Measurements from ENCODE around the gene LSP1.

Gene LSP1

DNA sequence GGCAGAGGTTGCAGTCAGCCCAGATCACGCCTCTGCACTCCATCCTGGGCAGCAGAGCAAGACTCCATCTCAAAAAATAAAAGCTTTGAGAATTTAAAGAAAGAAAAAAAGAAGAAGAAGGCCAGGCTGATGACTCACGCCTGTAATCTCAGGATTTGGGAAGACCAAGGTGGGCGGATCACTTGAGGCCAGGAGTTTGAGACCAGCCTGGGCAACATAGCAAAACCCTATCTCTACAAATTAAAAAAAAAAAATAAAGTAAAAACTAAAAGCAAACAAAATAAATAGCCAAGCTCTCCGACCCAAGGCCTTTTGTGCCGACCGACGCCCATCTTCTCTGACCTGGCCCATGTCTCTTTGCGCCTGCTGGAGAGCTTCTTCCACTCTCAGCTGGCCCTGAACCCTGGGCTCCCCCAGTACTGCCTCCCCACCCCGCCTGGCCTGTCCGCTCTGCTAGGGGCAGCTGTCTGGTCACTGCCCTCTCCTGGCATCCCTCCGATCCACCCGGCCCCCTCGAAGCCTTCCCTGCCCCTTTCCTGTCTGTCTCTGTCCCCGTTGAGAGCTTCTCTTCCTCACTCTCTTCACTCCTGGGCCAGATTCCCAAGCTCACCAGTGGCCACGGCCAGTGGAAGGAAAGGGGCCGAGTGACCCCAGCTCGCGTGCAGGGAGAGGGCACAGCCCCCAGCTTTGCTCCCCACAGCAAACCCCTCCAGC, 4.8 kb upstream of the LSP1 start:
- TF ChIP-seq, protein P1, sequence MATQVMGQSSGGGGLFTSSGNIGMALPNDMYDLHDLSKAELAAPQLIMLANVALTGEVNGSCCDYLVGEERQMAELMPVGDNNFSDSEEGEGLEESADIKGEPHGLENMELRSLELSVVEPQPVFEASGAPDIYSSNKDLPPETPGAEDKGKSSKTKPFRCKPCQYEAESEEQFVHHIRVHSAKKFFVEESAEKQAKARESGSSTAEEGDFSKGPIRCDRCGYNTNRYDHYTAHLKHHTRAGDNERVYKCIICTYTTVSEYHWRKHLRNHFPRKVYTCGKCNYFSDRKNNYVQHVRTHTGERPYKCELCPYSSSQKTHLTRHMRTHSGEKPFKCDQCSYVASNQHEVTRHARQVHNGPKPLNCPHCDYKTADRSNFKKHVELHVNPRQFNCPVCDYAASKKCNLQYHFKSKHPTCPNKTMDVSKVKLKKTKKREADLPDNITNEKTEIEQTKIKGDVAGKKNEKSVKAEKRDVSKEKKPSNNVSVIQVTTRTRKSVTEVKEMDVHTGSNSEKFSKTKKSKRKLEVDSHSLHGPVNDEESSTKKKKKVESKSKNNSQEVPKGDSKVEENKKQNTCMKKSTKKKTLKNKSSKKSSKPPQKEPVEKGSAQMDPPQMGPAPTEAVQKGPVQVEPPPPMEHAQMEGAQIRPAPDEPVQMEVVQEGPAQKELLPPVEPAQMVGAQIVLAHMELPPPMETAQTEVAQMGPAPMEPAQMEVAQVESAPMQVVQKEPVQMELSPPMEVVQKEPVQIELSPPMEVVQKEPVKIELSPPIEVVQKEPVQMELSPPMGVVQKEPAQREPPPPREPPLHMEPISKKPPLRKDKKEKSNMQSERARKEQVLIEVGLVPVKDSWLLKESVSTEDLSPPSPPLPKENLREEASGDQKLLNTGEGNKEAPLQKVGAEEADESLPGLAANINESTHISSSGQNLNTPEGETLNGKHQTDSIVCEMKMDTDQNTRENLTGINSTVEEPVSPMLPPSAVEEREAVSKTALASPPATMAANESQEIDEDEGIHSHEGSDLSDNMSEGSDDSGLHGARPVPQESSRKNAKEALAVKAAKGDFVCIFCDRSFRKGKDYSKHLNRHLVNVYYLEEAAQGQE (IDR thresholded peaks at IDR 0.05; ENCODE audit: low read depth): no peak
- TF ChIP-seq ZBTB7A (IDR thresholded peaks at IDR 0.05; ENCODE audit: low read depth): no peak

GRCh38 chr11:1848640-1849430, 4.0 kb upstream of the LSP1 start:
- TF ChIP-seq, protein P2, sequence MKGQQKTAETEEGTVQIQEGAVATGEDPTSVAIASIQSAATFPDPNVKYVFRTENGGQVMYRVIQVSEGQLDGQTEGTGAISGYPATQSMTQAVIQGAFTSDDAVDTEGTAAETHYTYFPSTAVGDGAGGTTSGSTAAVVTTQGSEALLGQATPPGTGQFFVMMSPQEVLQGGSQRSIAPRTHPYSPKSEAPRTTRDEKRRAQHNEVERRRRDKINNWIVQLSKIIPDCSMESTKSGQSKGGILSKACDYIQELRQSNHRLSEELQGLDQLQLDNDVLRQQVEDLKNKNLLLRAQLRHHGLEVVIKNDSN (IDR thresholded peaks at IDR 0.05): no peak
- TF ChIP-seq, protein P1 (IDR thresholded peaks at IDR 0.05; ENCODE audit: low read depth): no peak
- TF ChIP-seq CEBPB (IDR thresholded peaks at IDR 0.05) (no peak), TEAD4 (IDR thresholded peaks at IDR 0.05) (no peak), ZBTB7A (IDR thresholded peaks at IDR 0.05; ENCODE audit: low read depth) (no peak), FOXM1 (IDR thresholded peaks at IDR 0.05; ENCODE audit: borderline replicate concordance, low read depth) (no peak), TAF1 (IDR thresholded peaks at IDR 0.05; ENCODE audit: low read depth) (no peak), MAX (IDR thresholded peaks at IDR 0.05) (no peak), NFIC (IDR thresholded peaks at IDR 0.05) (no peak), TCF12 (IDR thresholded peaks at IDR 0.05; ENCODE audit: low read depth) (no peak), YY1 (IDR thresholded peaks at IDR 0.05; ENCODE audit: low read depth) (no peak), EGR1 (IDR thresholded peaks at IDR 0.05) (no peak), RAD21 (IDR thresholded peaks at IDR 0.05; ENCODE audit: low read depth) (no peak), CREB1 (IDR thresholded peaks at IDR 0.05; ENCODE audit: low read depth) (no peak), EP300 (IDR thresholded peaks at IDR 0.05; ENCODE audit: borderline replicate concordance) (no peak)

DNA sequence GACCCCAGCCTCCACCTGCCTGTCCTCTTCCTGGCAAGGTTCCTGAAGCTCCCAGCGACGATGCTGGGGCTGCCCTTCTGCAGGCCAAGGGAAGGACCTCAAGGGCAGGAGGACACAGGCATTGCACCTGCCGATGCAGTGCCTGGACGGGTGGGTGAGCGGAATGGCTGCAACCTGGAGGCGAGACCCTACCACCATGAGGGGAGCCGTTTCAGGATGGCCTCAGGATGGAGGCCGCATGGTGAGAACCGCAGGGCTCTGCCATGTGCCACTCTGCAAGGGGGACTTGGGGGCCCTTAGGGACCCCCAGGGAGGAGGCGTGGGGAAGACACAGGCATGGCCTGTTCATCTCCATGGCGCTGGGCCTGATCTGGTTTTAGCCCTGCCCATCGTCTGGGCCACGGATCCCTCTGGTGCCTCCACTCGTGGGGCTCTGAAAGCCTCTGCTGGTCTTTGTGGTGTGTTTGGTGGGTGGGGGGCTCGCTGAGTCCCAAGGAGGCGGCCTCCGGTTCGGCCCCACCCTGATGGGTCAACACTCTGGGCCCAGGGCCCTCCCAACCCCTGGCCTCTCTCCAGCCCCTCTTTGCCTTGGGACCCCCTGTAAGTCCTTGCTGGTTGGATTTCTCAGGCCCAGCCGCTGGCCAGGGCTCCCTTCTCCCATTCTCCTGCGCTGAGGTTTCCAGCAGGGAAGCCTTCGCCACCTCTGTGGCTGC, 1.3 kb upstream of the LSP1 start:
- no peak for TF ChIP-seq FOXM1 (IDR thresholded peaks at IDR 0.05; ENCODE audit: borderline replicate concordance, low read depth)
- no peak for TF ChIP-seq MAX (IDR thresholded peaks at IDR 0.05)

DNA sequence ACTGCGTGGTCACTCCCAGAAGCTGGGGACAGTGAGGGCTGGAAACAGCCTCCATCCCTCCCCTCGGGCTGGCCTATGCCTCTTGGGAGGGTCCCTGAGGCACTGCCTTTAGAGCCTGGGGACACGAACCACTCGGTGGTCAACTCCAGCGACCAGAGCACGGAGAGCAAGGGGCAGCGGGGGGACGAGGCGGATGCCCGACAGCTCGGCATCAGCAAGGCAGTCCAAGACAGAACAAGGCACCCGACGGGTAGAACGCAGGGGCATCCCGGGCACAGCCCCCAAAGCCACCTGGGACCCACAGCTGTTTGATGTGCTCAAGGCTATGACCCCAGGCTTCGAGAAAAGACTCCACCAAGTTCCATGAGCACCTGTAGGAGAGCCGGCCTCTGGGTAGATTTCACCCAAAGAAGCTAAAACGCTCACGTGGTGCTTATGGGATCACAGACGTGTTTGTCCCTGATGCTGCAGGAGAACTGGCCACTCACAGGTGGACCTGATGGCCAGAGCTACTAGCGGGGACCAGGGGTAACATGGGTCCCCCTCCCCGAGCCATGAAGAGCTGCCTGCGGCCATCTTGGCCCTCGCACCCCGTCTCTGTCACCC, 510 bp upstream of the LSP1 start:
- no peak for TF ChIP-seq EGR1 (IDR thresholded peaks at IDR 0.05)
- no peak for TF ChIP-seq EP300 (IDR thresholded peaks at IDR 0.05; ENCODE audit: borderline replicate concordance)
- no peak for TF ChIP-seq CREB1 (IDR thresholded peaks at IDR 0.05; ENCODE audit: low read depth)
- TF ChIP-seq, protein P1 (IDR thresholded peaks at IDR 0.05; ENCODE audit: low read depth): no peak
- no peak for TF ChIP-seq TEAD4 (IDR thresholded peaks at IDR 0.05)
- TF ChIP-seq FOXM1 (IDR thresholded peaks at IDR 0.05; ENCODE audit: borderline replicate concordance, low read depth): no peak
- TF ChIP-seq YY1 (IDR thresholded peaks at IDR 0.05; ENCODE audit: low read depth): no peak
- TF ChIP-seq, protein P2 (IDR thresholded peaks at IDR 0.05): no peak
- TF ChIP-seq CEBPB (IDR thresholded peaks at IDR 0.05): no peak
- no peak for TF ChIP-seq ZBTB7A (IDR thresholded peaks at IDR 0.05; ENCODE audit: low read depth)
- no peak for TF ChIP-seq RAD21 (IDR thresholded peaks at IDR 0.05; ENCODE audit: low read depth)
- no peak for TF ChIP-seq TAF1 (IDR thresholded peaks at IDR 0.05; ENCODE audit: low read depth)

Measured in Ishikawa (cell line).